H1 (cell line): ENCODE results near the gene DDX56. TPM values are rescaled to one million over a fixed set of nuclear protein-coding genes. Genes with fewer than 3 reads are reported as not detected.

ENCODE experiments used
- CTCF ChIA-PET: fragments of 300-600 bp; sonication (Branson Sonifier 250); formaldehyde crosslinking; loops from one replicate; lab custom pipeline; 2021; ENCODE audit not compliant: partially characterized antibody; lab: Charles Lee
- POLR2A ChIA-PET: fragments of 300-600 bp; sonication (Branson Sonifier 250); formaldehyde crosslinking; loops from one replicate; lab custom pipeline; 2021; ENCODE audit warnings: inconsistent platforms; ENCODE audit not compliant: partially characterized antibody; lab: Charles Lee
- DNase-seq, 2 experiments: peaks; one replicate each; pipeline versions ENCODE4 v3.0.0 to v3.0.0-alpha.2; 2010 to 2022; ENCODE audit warnings: low spot score in 2 of 2, low read depth in 1 of 2, mixed read lengths in 1 of 2
- FAIRE-seq: peaks from 2 replicates; lab custom pipeline; 2011; peaks lifted over from hg19 to GRCh38; lab: Jason Lieb, UNC
- H2AFZ ChIP-seq: 2 replicates; pipeline ENCODE4 v1.8.1; 2012; ENCODE audit warnings: low read length, inconsistent platforms
- H2AK5ac ChIP-seq: 2 replicates; pipeline ENCODE4 v1.6.1; 2013; ENCODE audit warnings: low read depth, low read length
- H2BK120ac ChIP-seq: replicated peaks from 2 replicates; pipeline ENCODE3; 2013; ENCODE audit warnings: low read depth, low read length, inconsistent platforms
- H2BK12ac ChIP-seq: 2 replicates; pipeline ENCODE4 v1.6.1; 2013; ENCODE audit warnings: low read depth, low read length
- H2BK15ac ChIP-seq: 2 replicates; pipeline ENCODE4 v1.6.1; 2013; ENCODE audit warnings: low read length
- H2BK20ac ChIP-seq: 2 replicates; pipeline ENCODE4 v1.6.1; 2013; ENCODE audit warnings: low read length
- H2BK5ac ChIP-seq: 2 replicates; pipeline ENCODE4 v1.6.1; 2013; ENCODE audit warnings: low read depth, low read length
- H3K14ac ChIP-seq: 2 replicates; pipeline ENCODE4 v1.6.1; 2013; ENCODE audit warnings: inconsistent platforms; ENCODE audit not compliant: insufficient read length
- H3K18ac ChIP-seq: 2 replicates; pipeline ENCODE4 v1.6.1; 2013; ENCODE audit warnings: low read length; ENCODE audit errors: extremely low read depth
- H3K23ac ChIP-seq: 2 replicates; pipeline ENCODE4 v1.6.1; 2013; ENCODE audit warnings: inconsistent platforms; ENCODE audit not compliant: insufficient read length
- H3K23me2 ChIP-seq: 2 replicates; pipeline ENCODE4 v1.6.1; 2013; ENCODE audit warnings: low read depth, low read length
- H3K27ac ChIP-seq: 2 replicates; pipeline ENCODE4 v1.6.1; 2011; ENCODE audit warnings: low read depth, low read length, inconsistent platforms
- H3K27me3 ChIP-seq, 4 experiments: replicated peaks in 1 of 4; 1 replicate in 1 of 4; 2 replicates in 3 of 4; pipeline versions ENCODE4 v1.6.1 to v1.8.1; 2011 to 2013; ENCODE audit warnings: low read length in 3 of 4, mild to moderate bottlenecking in 3 of 4, inconsistent platforms in 2 of 4, mixed read lengths in 2 of 4, moderate library complexity in 1 of 4; ENCODE audit not compliant: control insufficient read depth in 3 of 4, insufficient read depth in 3 of 4; ENCODE audit errors: extremely low read depth in 1 of 4
- H3K36me3 ChIP-seq, 4 experiments: 2 replicates each; pipeline versions ENCODE4 v1.6.1 to v1.8.1; 2011 to 2013; ENCODE audit warnings: mild to moderate bottlenecking in 4 of 4, low read length in 3 of 4, moderate library complexity in 2 of 4, control low read depth in 1 of 4, inconsistent platforms in 1 of 4; ENCODE audit not compliant: insufficient read depth in 4 of 4, control insufficient read depth in 2 of 4
- H3K4ac ChIP-seq: replicated peaks from 2 replicates; pipeline ENCODE3; 2013; ENCODE audit warnings: low read length, low read depth, mixed read lengths, inconsistent platforms; ENCODE audit not compliant: insufficient read length
- H3K4me1 ChIP-seq, 4 experiments: replicated peaks in 1 of 4; 1 replicate in 1 of 4; 2 replicates in 3 of 4; pipeline versions ENCODE4 v1.6.1 to v1.8.1; 2011 to 2013; ENCODE audit warnings: low read length in 3 of 4, inconsistent platforms in 2 of 4, mixed read lengths in 1 of 4; ENCODE audit not compliant: insufficient read depth in 4 of 4, control insufficient read depth in 3 of 4
- H3K4me2 ChIP-seq, 2 experiments: 2 replicates each; pipeline versions ENCODE4 v1.6.1 to v1.8.1; 2011 to 2013; ENCODE audit warnings: low read depth in 2 of 2, low read length in 2 of 2, control low read depth in 1 of 2, inconsistent platforms in 1 of 2, mild to moderate bottlenecking in 1 of 2; ENCODE audit not compliant: insufficient read depth in 1 of 2
- H3K4me3 ChIP-seq, 4 experiments: fragments of 200-600, 300-600 bp in 1 of 4; sonication (generic), shearing (Covaris generic), sonication (Bioruptor Twin) in 1 of 4; 2 replicates each; pipeline versions ENCODE4 v1.5.1 to v1.8.1; 2011 to 2016; ENCODE audit warnings: low read length in 4 of 4, low read depth in 3 of 4, control low read depth in 2 of 4, inconsistent platforms in 2 of 4, mild to moderate bottlenecking in 2 of 4, mixed read lengths in 1 of 4, moderate library complexity in 1 of 4; ENCODE audit not compliant: insufficient read depth in 2 of 4; ENCODE audit errors: extremely low read depth in 1 of 4
- H3K56ac ChIP-seq: replicated peaks from 2 replicates; pipeline ENCODE3; 2013; ENCODE audit warnings: low read depth, mild to moderate bottlenecking, mixed read lengths, low read length, inconsistent platforms; ENCODE audit not compliant: insufficient read length
- H3K79me1 ChIP-seq: 2 replicates; pipeline ENCODE4 v1.6.1; 2013; ENCODE audit warnings: low read depth, low read length, control low read depth
- H3K79me2 ChIP-seq, 2 experiments: 2 replicates each; pipeline versions ENCODE4 v1.6.1 to v1.8.1; 2012 to 2013; ENCODE audit warnings: low read length in 2 of 2, mild to moderate bottlenecking in 2 of 2, inconsistent platforms in 1 of 2; ENCODE audit not compliant: insufficient read depth in 2 of 2, control insufficient read depth in 1 of 2
- H3K9ac ChIP-seq, 4 experiments: replicated peaks in 1 of 4; 1 replicate in 1 of 4; 2 replicates in 3 of 4; pipeline versions ENCODE4 v1.6.1 to v1.8.1; 2011 to 2013; ENCODE audit warnings: low read depth in 3 of 4, low read length in 3 of 4, control low read depth in 2 of 4, mild to moderate bottlenecking in 2 of 4, moderate library complexity in 2 of 4, inconsistent platforms in 1 of 4; ENCODE audit errors: extremely low read depth in 1 of 4
- H3K9me3 ChIP-seq, 2 experiments: 2 replicates each; pipeline versions ENCODE4 v1.6.1 to v1.8.1; 2012 to 2013; ENCODE audit warnings: mild to moderate bottlenecking in 2 of 2, moderate library complexity in 2 of 2, control low read depth in 1 of 2, inconsistent platforms in 1 of 2, low read depth in 1 of 2, low read length in 1 of 2, mixed read lengths in 1 of 2; ENCODE audit not compliant: insufficient read depth in 2 of 2
- H4K20me1 ChIP-seq, 2 experiments: replicated peaks in 1 of 2; 2 replicates each; pipeline versions ENCODE3 to v1.8.1; 2011 to 2013; ENCODE audit warnings: inconsistent platforms in 2 of 2, low read length in 2 of 2, mild to moderate bottlenecking in 1 of 2; ENCODE audit not compliant: insufficient read depth in 2 of 2, control insufficient read depth in 1 of 2
- H4K5ac ChIP-seq: 2 replicates; pipeline ENCODE4 v1.6.1; 2013; ENCODE audit warnings: low read length, low read depth, mixed read lengths, inconsistent platforms; ENCODE audit not compliant: insufficient read length
- H4K8ac ChIP-seq: 2 replicates; pipeline ENCODE4 v1.8.0; 2013; ENCODE audit warnings: mild to moderate bottlenecking, moderate library complexity, low read length, inconsistent platforms; ENCODE audit not compliant: insufficient read depth; ENCODE audit errors: extremely low read depth
- H4K91ac ChIP-seq: replicated peaks from 2 replicates; pipeline ENCODE3; 2013; ENCODE audit warnings: low read length, mixed read lengths, inconsistent platforms; ENCODE audit not compliant: insufficient read length
- ATF3 ChIP-seq: IDR thresholded peaks from 2 replicates; pipeline ENCODE4 v1.6.1; 2011; ENCODE audit warnings: low read depth, mild to moderate bottlenecking, low read length; ENCODE audit not compliant: insufficient read depth
- GTF2F1 ChIP-seq: IDR thresholded peaks from 2 replicates; pipeline ENCODE4 v1.6.1; 2012; ENCODE audit warnings: low read depth, low read length, improper control_type of control experiment, borderline replicate concordance
- NRF1 ChIP-seq: IDR thresholded peaks from 2 replicates; pipeline ENCODE4 v1.6.1; 2011; ENCODE audit warnings: mild to moderate bottlenecking, low read depth, low read length, improper control_type of control experiment
- PHF8 ChIP-seq: fragments of 200-600 bp; sonication (generic); conservative IDR thresholded peaks from 2 replicates; pipeline ENCODE4 v1.7.1; 2012; ENCODE audit warnings: low read depth, mild to moderate bottlenecking, inconsistent platforms, low read length, moderate library complexity
- RBBP5 ChIP-seq: IDR thresholded peaks from 2 replicates; pipeline ENCODE4 v1.7.1; 2012; ENCODE audit warnings: low read depth, mild to moderate bottlenecking, inconsistent platforms, low read length, moderate library complexity, borderline replicate concordance
- TBP ChIP-seq: IDR thresholded peaks from 2 replicates; pipeline ENCODE4 v1.6.1; 2011; ENCODE audit warnings: low read depth, low read length, improper control_type of control experiment
- TCF12 ChIP-seq: IDR thresholded peaks from 2 replicates; pipeline ENCODE4 v1.6.1; 2011; ENCODE audit warnings: low read depth, mild to moderate bottlenecking, low read length
- TEAD4 ChIP-seq: IDR thresholded peaks from 2 replicates; pipeline ENCODE4 v1.6.1; 2012; ENCODE audit warnings: low read depth, low read length, inconsistent platforms, mixed read lengths
- YY1 ChIP-seq: IDR thresholded peaks from 2 replicates; pipeline ENCODE4 v1.6.1; 2011; ENCODE audit warnings: low read depth, mild to moderate bottlenecking, low read length
- WGBS, 2 experiments: shearing (Covaris generic) in 1 of 2; methylation state at CpG; one replicate each; pipeline versions ENCODE4 v1.1.6 to v1.1.7; 2013 to 2015; ENCODE audit warnings: low lambda C conversion rate in 2 of 2, mixed read lengths in 2 of 2, inconsistent platforms in 1 of 2, low coverage in 1 of 2, missing lambda C conversion rate in 1 of 2; ENCODE audit not compliant: insufficient replicate concordance in 2 of 2, insufficient coverage in 1 of 2, insufficient read length in 1 of 2; ENCODE audit errors: extremely low coverage in 1 of 2, missing lambda C conversion rate in 1 of 2; 5-methylcytosine and 5-hydroxymethylcytosine counted together
- polyA plus RNA-seq, 7 experiments: library from polyadenylated mRNA; depleted of rRNA in 3 of 7; stranded (reverse) in 5 of 7; unstranded in 2 of 7; fragments of >200 nt in 5 of 7; fragments of 200-250 nt in 2 of 7; gene quantifications; 1 replicate in 5 of 7; 2 replicates in 1 of 7; 4 replicates in 1 of 7; pipeline versions ENCODE4 v1.2.1 to v1.2.3, GENCODE V29; 2011 to 2013; ENCODE audit warnings: missing spikeins in 2 of 7, mixed read lengths in 2 of 7
- total RNA-seq: library from RNA; stranded (reverse); fragmentation: NEBNext Ultra II Directional; extraction: Animal tissue kit (Norgen Biotek cat#: 25700); gene quantifications from 2 replicates; pipeline ENCODE4 v1.2.1, GENCODE V29; 2021

The DDX56 gene
- total and polyA plus RNA-seq, 2 of the 8 experiments (the other 6 are each of a cell fraction or from before 2014, with no cell fraction given): 56.9 to 81.6 TPM

DNA sequence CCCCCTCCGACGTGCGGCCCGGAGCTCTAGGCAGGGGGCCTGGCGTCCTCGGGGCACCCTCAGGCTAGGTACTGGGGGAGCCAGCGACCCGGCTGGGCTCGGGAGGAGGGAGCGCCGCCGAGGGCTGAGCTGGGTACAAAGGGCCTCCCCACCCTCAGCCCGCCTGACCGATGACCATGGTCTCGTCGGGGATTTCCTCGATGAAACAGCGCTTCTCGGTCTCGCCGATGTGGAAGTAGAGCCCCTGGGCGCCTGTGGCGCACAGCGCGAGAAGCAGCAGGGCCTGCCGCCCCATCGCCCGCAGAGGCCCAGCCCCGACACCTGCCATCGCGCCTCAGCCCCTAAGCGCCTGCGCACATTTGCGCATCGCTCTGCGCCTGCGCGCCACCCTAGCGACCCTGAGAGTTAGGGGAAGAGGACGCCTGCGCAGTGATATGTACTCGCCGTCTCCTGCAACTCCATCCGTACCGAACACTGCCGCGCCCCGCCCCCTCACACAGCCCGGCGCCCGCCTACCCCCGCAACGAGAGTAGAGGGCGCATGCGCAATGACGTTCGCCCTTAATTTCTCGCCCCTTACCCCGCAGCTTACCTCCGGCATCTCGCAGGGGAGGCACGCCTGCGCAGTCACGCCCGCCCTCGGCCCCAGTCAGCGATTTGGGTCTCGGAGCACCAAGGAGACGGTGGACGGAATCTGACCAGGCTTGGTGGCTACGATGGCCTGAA is 8.3 kb upstream of the DDX56 start, which contains the start of gene TMED4:
TMED4 (minus strand) TSS at position 353 of the 725 bp plus-strand sequence; CDS start at position 328, 25 bp downstream.
- Histone ChIP-seq H2AK5ac (peak within 1 kb of the TSS; percentile 40; the same call in 1 of the 2 replicates), H3K56ac (peak within 1 kb of the TSS; percentile 43), H3K36me3 (peaks cover 9 to 24% (median 12%) of the 10 kb centered on the region in 4 experiments; a peak in 7 of 8 replicates), H3K23me2 (peaks cover 6% of the 10 kb centered on the region; the same call in 1 of the 2 replicates), H4K91ac (peak within 1 kb of the TSS; percentile 89), H3K23ac (no peak within 1 kb of the TSS), H3K9ac (peak within 1 kb of the TSS; percentile 76 to 82 (median 78)), H3K4me1 (peaks cover 0 to 7% (median 1%) of the 10 kb centered on the region in 4 experiments; a peak in 4 of 7 replicates), H2BK15ac (no peak within 1 kb of the TSS), H4K5ac (peak within 1 kb of the TSS; percentile 46), H3K79me1 (no peaks in the 10 kb centered on the region), H2AFZ (peak within 1 kb of the TSS; percentile 74; the same call in 1 of the 2 replicates), H3K4me2 (peak within 1 kb of the TSS; percentile 76 to 99), H3K79me2 (peaks cover 5 to 15% of the 10 kb centered on the region in 2 experiments; a peak in 3 of 4 replicates), H2BK120ac (no peak within 1 kb of the TSS), H4K8ac (peak within 1 kb of the TSS; percentile 90), H3K4ac (peak within 1 kb of the TSS; percentile 98), H2BK20ac (no peak within 1 kb of the TSS), H3K14ac (no peak within 1 kb of the TSS), H3K4me3 (peak within 1 kb of the TSS; percentile 74 to 95 (median 80)), H3K18ac (peak within 1 kb of the TSS; percentile 72), H3K9me3 (no peaks in the 10 kb centered on the region), H2BK12ac (no peak within 1 kb of the TSS), H3K27me3 (no peaks in the 10 kb centered on the region), H2BK5ac (peak within 1 kb of the TSS; percentile 88; the same call in 1 of the 2 replicates), H4K20me1 (peaks cover 0 to 4% of the 10 kb centered on the region in 2 experiments), H3K27ac (peak within 1 kb of the TSS; percentile 65)
- ChIA-PET POLR2A (interaction anchor here (0.6 to 4.3 kb wide), 17 partner anchors 9 to 266 kb away, joined by 3 to 49 read pairs (median 4); partner anchors contain the start of genes DDX56, H2AZ2, NUDCD3 and OGDH), CTCF (interaction anchor here (0.8 to 1.7 kb wide), 4 partner anchors 8 to 215 kb away, joined by 3 read pairs; partner anchors contain the start of gene DDX56)
- FAIRE-seq (peak; percentile 24), DNase-seq (peak; percentile 96 to 100)
- WGBS, 2 experiments: 2% methylated on average over 70 of the region's 71 CpGs; no CpG with 5 or more reads in 1 of the 2 experiments
- no peak for TF ChIP-seq TCF12
- TF ChIP-seq PHF8: peak; percentile 57; the same call in 1 of the 2 replicates
- peak; percentile 95 for TF ChIP-seq NRF1
- TF ChIP-seq TBP: peak; percentile 61
- peak; percentile 9; the same call in 1 of the 2 replicates for TF ChIP-seq YY1
- TF ChIP-seq RBBP5: peak; percentile 36; the same call in 1 of the 2 replicates
- no peak; the same call in 1 of the 2 replicates for TF ChIP-seq ATF3
- TF ChIP-seq GTF2F1: no peak
- no peak for TF ChIP-seq TEAD4
